Measurements from ENCODE around the gene DCAF6. TPM values are rescaled to one million over a fixed set of nuclear protein-coding genes. Genes with fewer than 3 reads are reported as not detected.
"Not testable (repeated sequence)": the region's sequence is repeated elsewhere in the genome, so short reads cannot be mapped to it uniquely, and the experiment has no call there.

DCAF6 gene
- total RNA-seq, 1 experiment from 2014 or later: 84.1 TPM

- DNase-seq (ENCODE audit: low spot score): no peak
Measured at GRCh38 chr1:168031198-168031597, 94.7 kb downstream of the DCAF6 start.

GRCh38 chr1:168031627-168032026, 95.1 kb downstream of the DCAF6 start:
- no peak for DNase-seq (ENCODE audit: low spot score)

GRCh38 chr1:168032029-168032428, 95.5 kb downstream of the DCAF6 start:
- no peak for DNase-seq (ENCODE audit: low spot score)

GRCh38 chr1:168035345-168035744, 98.9 kb downstream of the DCAF6 start:
- DNase-seq (ENCODE audit: low spot score): no peak

- no peak for DNase-seq (ENCODE audit: low spot score)
Measured at GRCh38 chr1:168042362-168042761, 105.9 kb downstream of the DCAF6 start.

GRCh38 chr1:168045311-168045710, 108.8 kb downstream of the DCAF6 start:
- no peak for DNase-seq (ENCODE audit: low spot score)

- no peak for DNase-seq (ENCODE audit: low spot score)
Measured at GRCh38 chr1:168050307-168050706, 113.8 kb downstream of the DCAF6 start.

GRCh38 chr1:168050880-168051279, 114.4 kb downstream of the DCAF6 start:
- DNase-seq (ENCODE audit: low spot score): no peak

- DNase-seq (ENCODE audit: low spot score): no peak
Measured at GRCh38 chr1:168053681-168054080, 117.2 kb downstream of the DCAF6 start.

GRCh38 chr1:168054117-168054516, 117.6 kb downstream of the DCAF6 start:
- no peak for DNase-seq (ENCODE audit: low spot score)

GRCh38 chr1:168056152-168056551, 119.7 kb downstream of the DCAF6 start:
- not testable (repeated sequence) for DNase-seq (ENCODE audit: low spot score)

GRCh38 chr1:168057355-168057754, 120.9 kb downstream of the DCAF6 start:
- DNase-seq (ENCODE audit: low spot score): no peak

GRCh38 chr1:168057921-168058320, 121.4 kb downstream of the DCAF6 start:
- DNase-seq (ENCODE audit: low spot score): no peak

GRCh38 chr1:168064216-168064615, 127.7 kb downstream of the DCAF6 start:
- no peak for DNase-seq (ENCODE audit: low spot score)

- no peak for DNase-seq (ENCODE audit: low spot score)
Measured at GRCh38 chr1:168065506-168065905, 129.0 kb downstream of the DCAF6 start.

- DNase-seq (ENCODE audit: low spot score): no peak
Measured at GRCh38 chr1:168069384-168069783, 132.9 kb downstream of the DCAF6 start.

GRCh38 chr1:168079761-168080160, 143.3 kb downstream of the DCAF6 start:
- peak; percentile 68 for DNase-seq (ENCODE audit: low spot score)

GRCh38 chr1:168081373-168082007, 145.0 kb downstream of the DCAF6 start:
- DNase-seq (ENCODE audit: low spot score): no peak

- peak; percentile 76 for DNase-seq (ENCODE audit: low spot score)
Measured at GRCh38 chr1:168082008-168082876, 145.8 kb downstream of the DCAF6 start.

GRCh38 chr1:168083456-168084325, 147.2 kb downstream of the DCAF6 start:
- no peak for DNase-seq (ENCODE audit: low spot score)

- peak; percentile 46 for DNase-seq (ENCODE audit: low spot score)
Measured at GRCh38 chr1:168084396-168085231, 148.1 kb downstream of the DCAF6 start.
